GM12878 (cell line): ENCODE results near the gene SUSD6. TPM values are rescaled to one million over a fixed set of nuclear protein-coding genes. Genes with fewer than 3 reads are reported as not detected.

Experiments used
- ATAC-seq: fragments of 200-7000 bp; cut with Tn5 transposase; 3 replicates; pipeline ENCODE4 v1.9.1; 2020; ENCODE audit warnings: mild to moderate bottlenecking, moderate library complexity
- BruUV-seq: library from RNA; stranded (reverse); fragments of 400-500 nt; replicated peaks from 2 replicates; lab custom pipeline; 2021; lab: Mats Ljungman, UMichigan
- CTCF ChIA-PET: fragments of 300-600 bp; sonication (Branson Sonifier 250); formaldehyde crosslinking; extraction: SDS; loops from one replicate; lab custom pipeline; 2021; ENCODE audit warnings: inconsistent platforms; lab: Yijun Ruan, JAX
- POLR2A ChIA-PET: fragments of 350-600 bp; formaldehyde crosslinking; extraction: SDS; loops from one replicate; lab custom pipeline; 2021; ENCODE audit warnings: inconsistent platforms; lab: Charles Lee
- RAD21 ChIA-PET: fragments of 300-600 bp; sonication (Branson Sonifier 250); formaldehyde crosslinking; loops from one replicate; lab custom pipeline; 2023; ENCODE audit warnings: antibody characterized with exemption; ENCODE audit not compliant: unreplicated experiment; lab: Charles Lee
- SMC1A ChIA-PET: fragments of 300-600 bp; sonication (Branson Sonifier 250); formaldehyde crosslinking; loops from one replicate; lab custom pipeline; 2023; ENCODE audit not compliant: unreplicated experiment, uncharacterized antibody; lab: Charles Lee
- DNase-seq: peaks from one replicate; pipeline ENCODE4 v3.0.0-alpha.2; 2011; ENCODE audit warnings: low read depth, low spot score
- FAIRE-seq: peaks from 3 replicates; lab custom pipeline; 2011; peaks lifted over from hg19 to GRCh38; lab: Jason Lieb, UNC
- H2AFZ ChIP-seq: 2 replicates; pipeline ENCODE4 v1.6.0; 2011; ENCODE audit warnings: low read depth, low read length, control low read depth; ENCODE audit not compliant: control insufficient read depth
- H3K27ac ChIP-seq: 2 replicates; pipeline ENCODE4 v1.5.1; 2011; ENCODE audit warnings: control low read depth; ENCODE audit not compliant: control insufficient read depth, insufficient read depth
- H3K27me3 ChIP-seq, 2 experiments: replicated peaks in 1 of 2; 2 replicates each; pipeline versions ENCODE4 v1.6.0 to v1.6.1; 2011; ENCODE audit warnings: low read length in 1 of 2; ENCODE audit not compliant: control insufficient read depth in 2 of 2, insufficient read depth in 2 of 2
- H3K36me3 ChIP-seq, 2 experiments: 2 replicates each; pipeline ENCODE4 v1.5.1; 2011; ENCODE audit warnings: low read length in 1 of 2; ENCODE audit not compliant: control insufficient read depth in 2 of 2, insufficient read depth in 2 of 2
- H3K4me1 ChIP-seq: 2 replicates; pipeline ENCODE4 v1.6.1; 2011; ENCODE audit warnings: mild to moderate bottlenecking, low read length, moderate library complexity, mixed read lengths; ENCODE audit not compliant: control insufficient read depth, insufficient read depth
- H3K4me2 ChIP-seq: 2 replicates; pipeline ENCODE4 v1.6.0; 2011; ENCODE audit warnings: control low read depth; ENCODE audit not compliant: control insufficient read depth, insufficient read depth
- H3K4me3 ChIP-seq: fragments of 200-600 bp; sonication (generic); 2 replicates; pipeline ENCODE4 v1.5.1; 2016
- H3K79me2 ChIP-seq: 2 replicates; pipeline ENCODE4 v1.6.0; 2011; ENCODE audit warnings: low read length; ENCODE audit not compliant: control insufficient read depth, insufficient read depth
- H3K9ac ChIP-seq: 2 replicates; pipeline ENCODE4 v1.8.0; 2011; ENCODE audit warnings: low read length, control low read depth, mixed read lengths; ENCODE audit not compliant: control insufficient read depth, insufficient read depth
- H3K9me3 ChIP-seq: replicated peaks from 3 replicates; pipeline ENCODE4 v1.5.1; 2011; ENCODE audit warnings: mild to moderate bottlenecking, low read length; ENCODE audit not compliant: control insufficient read depth, insufficient read depth
- H4K20me1 ChIP-seq: 2 replicates; pipeline ENCODE4 v1.6.0; 2011; ENCODE audit not compliant: control insufficient read depth, insufficient read depth
- BACH1 ChIP-seq: fragments of 450-650 bp; IDR thresholded peaks from 2 replicates; pipeline ENCODE4 v1.6.1; 2017; ENCODE audit warnings: mild to moderate bottlenecking, borderline replicate concordance
- BMI1 ChIP-seq: fragments of 450-650 bp; IDR thresholded peaks from 2 replicates; pipeline ENCODE4 v1.6.1; 2016; ENCODE audit warnings: mild to moderate bottlenecking, moderate library complexity, borderline replicate concordance
- ETV6 ChIP-seq, 2 experiments: fragments of 450-650 bp in 1 of 2; IDR thresholded peaks in 1 of 2; conservative IDR thresholded peaks in 1 of 2; 2 replicates each; pipeline ENCODE4 v1.6.1; 2014; ENCODE audit warnings: antibody characterized with exemption in 1 of 2, borderline replicate concordance in 1 of 2, low read depth in 1 of 2, mild to moderate bottlenecking in 1 of 2, moderate library complexity in 1 of 2
- FOXK2 ChIP-seq: fragments of 450-650 bp; IDR thresholded peaks from 2 replicates; pipeline ENCODE4 v1.6.1; 2017; ENCODE audit warnings: mild to moderate bottlenecking, moderate library complexity
- KDM1A ChIP-seq: fragments of 200-600 bp; sonication (generic); IDR thresholded peaks from 2 replicates; pipeline ENCODE4 v1.6.1; 2016; ENCODE audit warnings: borderline replicate concordance
- MTA3 ChIP-seq: IDR thresholded peaks from 2 replicates; pipeline ENCODE4 v1.6.1; 2012; ENCODE audit warnings: low read length, inconsistent platforms, borderline replicate concordance
- PAX5 ChIP-seq: IDR thresholded peaks from 2 replicates; pipeline ENCODE4 v1.6.1; 2011; ENCODE audit warnings: low read depth, low read length, borderline replicate concordance
- POLR2AphosphoS2 ChIP-seq: IDR thresholded peaks from 2 replicates; pipeline ENCODE4 v1.6.1; 2011; ENCODE audit warnings: low read depth, mild to moderate bottlenecking, low read length, improper control_type of control experiment, moderate library complexity
- RELA ChIP-seq: fragments of 450-650 bp; IDR thresholded peaks from 2 replicates; pipeline ENCODE4 v1.8.0; 2014; ENCODE audit warnings: borderline replicate concordance; ENCODE audit not compliant: partially characterized antibody
- RUNX3 ChIP-seq: IDR thresholded peaks from 2 replicates; pipeline ENCODE4 v1.6.1; 2012; ENCODE audit warnings: low read length, inconsistent platforms
- SP1 ChIP-seq: IDR thresholded peaks from one replicate; pipeline ENCODE4 v1.6.1; 2011; ENCODE audit warnings: low read depth, low read length
- ZNF274 ChIP-seq: IDR thresholded peaks from one replicate; pipeline ENCODE4 v1.8.0; 2011; ENCODE audit not compliant: insufficient read length, insufficient read depth
- WGBS: methylation state at CpG from one replicate; pipeline ENCODE4 v1.1.6; 2016; ENCODE audit warnings: low lambda C conversion rate; ENCODE audit not compliant: insufficient replicate concordance, insufficient coverage; ENCODE audit errors: missing lambda C conversion rate; 5-methylcytosine and 5-hydroxymethylcytosine counted together
- in situ Hi-C: fragments of 300-500 bp; cut with MboI; formaldehyde crosslinking; loops from 9 replicates; pipeline ENCODE4 v1.14.3; 2018; ENCODE audit warnings: mixed read lengths
- intact Hi-C: fragments of 100-400 bp; cut with micrococcal nuclease; formaldehyde crosslinking; loops from one replicate; pipeline ENCODE4 v1.14.2; 2022; ENCODE audit not compliant: unreplicated experiment
- polyA plus RNA-seq, 11 experiments: library from polyadenylated mRNA; depleted of rRNA in 4 of 11; unstranded in 6 of 11; stranded (reverse) in 5 of 11; fragments of >200 nt; fragmentation: Nextera tagmentation in 4 of 11; fragmentation: Illumina TruSeq in 1 of 11; extraction: Ambion mirVana in 4 of 11; extraction: Trizol in 1 of 11; gene quantifications; 1 replicate in 1 of 11; 2 replicates in 10 of 11; pipeline versions ENCODE4 v1.2.1 to v1.2.3, GENCODE V29; 2011 to 2016; ENCODE audit warnings: inconsistent platforms in 2 of 11, missing spikeins in 2 of 11, low read depth in 1 of 11
- total RNA-seq, 4 experiments: library from RNA; depleted of rRNA in 3 of 4; stranded (reverse); fragments of >200 nt in 3 of 4; fragmentation: Illumina TruSeq in 1 of 4; extraction: Trizol in 1 of 4; gene quantifications; 2 replicates each; pipeline versions ENCODE4 v1.2.1 to v1.2.3, GENCODE V29; 2013 to 2021
- TF ChIP-seq, protein P1 (sequence below): fragments of 450-650 bp; IDR thresholded peaks from 2 replicates; pipeline ENCODE4 v1.6.1; 2016; ENCODE audit warnings: mild to moderate bottlenecking

The SUSD6 gene
- total and polyA plus RNA-seq, 10 of the 15 experiments (the other 5 are each of a cell fraction or from before 2014, with no cell fraction given): 6.6 to 39.8 (median 20.2) TPM

DNA sequence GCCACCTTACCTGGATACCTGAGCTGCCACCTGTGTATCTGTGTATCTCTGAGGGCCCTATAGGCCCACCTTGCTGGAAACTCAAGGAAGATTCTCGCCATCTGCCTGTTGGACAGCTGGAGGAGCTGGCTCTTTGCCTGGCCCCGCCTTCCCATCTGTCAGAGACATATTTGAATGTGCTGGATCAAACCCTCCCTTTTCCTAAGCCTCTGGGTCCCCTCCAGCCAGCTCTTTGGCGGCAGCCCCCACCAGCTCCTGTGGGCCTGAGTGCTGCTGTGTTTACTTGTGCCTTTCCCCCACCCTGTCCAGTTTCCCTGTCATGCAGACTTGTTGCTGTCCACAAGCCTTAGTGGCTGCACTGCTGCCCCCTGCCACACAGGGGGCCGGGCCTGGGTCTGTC lies 99.7 kb downstream of the SUSD6 start:
- SMC1A ChIA-PET: interaction anchor here (1.0 to 7.5 kb wide), 5 partner anchors 9 to 105 kb away, joined by 3 to 46 read pairs (median 4); no protein-coding TSS in a partner anchor
- 95% methylated on average over 4 of the region's 4 CpGs for WGBS

More for the DNA sequence above, 99.7 kb downstream of the SUSD6 start:
- no peak for ATAC-seq
- no peak overlapping the region for H3K4me2 ChIP-seq
- no peaks in the 10 kb centered on the region for H3K27me3 ChIP-seq
- TF ChIP-seq BACH1 (no peak), RUNX3 (no peak), ZNF274 (no peak), RELA (no peak), PAX5 (no peak), SP1 (no peak), BMI1 (no peak), MTA3 (no peak), POLR2AphosphoS2 (no peak), FOXK2 (no peak), ETV6 (conservative IDR thresholded peaks at IDR 0.05 in 1 of 2, IDR thresholded peaks at IDR 0.05 in 1 of 2; ENCODE audit: borderline replicate concordance in 1 of 2, low read depth in 1 of 2) (no peak), KDM1A (no peak)
- TF ChIP-seq, protein P1, sequence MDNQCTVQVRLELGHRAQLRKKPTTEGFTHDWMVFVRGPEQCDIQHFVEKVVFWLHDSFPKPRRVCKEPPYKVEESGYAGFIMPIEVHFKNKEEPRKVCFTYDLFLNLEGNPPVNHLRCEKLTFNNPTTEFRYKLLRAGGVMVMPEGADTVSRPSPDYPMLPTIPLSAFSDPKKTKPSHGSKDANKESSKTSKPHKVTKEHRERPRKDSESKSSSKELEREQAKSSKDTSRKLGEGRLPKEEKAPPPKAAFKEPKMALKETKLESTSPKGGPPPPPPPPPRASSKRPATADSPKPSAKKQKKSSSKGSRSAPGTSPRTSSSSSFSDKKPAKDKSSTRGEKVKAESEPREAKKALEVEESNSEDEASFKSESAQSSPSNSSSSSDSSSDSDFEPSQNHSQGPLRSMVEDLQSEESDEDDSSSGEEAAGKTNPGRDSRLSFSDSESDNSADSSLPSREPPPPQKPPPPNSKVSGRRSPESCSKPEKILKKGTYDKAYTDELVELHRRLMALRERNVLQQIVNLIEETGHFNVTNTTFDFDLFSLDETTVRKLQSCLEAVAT: no peak
- no peak overlapping the region for H2AFZ ChIP-seq
- no peak for DNase-seq
- peaks cover 8% of the 10 kb centered on the region for H3K4me1 ChIP-seq
- no peak for FAIRE-seq
- RAD21 ChIA-PET: interaction anchor here (0.6 to 2.7 kb wide), 4 partner anchors 14 to 368 kb away, joined by 3 to 14 read pairs (median 4); no protein-coding TSS in a partner anchor
- H3K4me3 ChIP-seq: no peak overlapping the region
- in situ Hi-C loops: no loop called here
- H3K27ac ChIP-seq: no peak overlapping the region
- CTCF ChIA-PET: interaction anchor here (1.1 to 1.2 kb wide), 2 partner anchors 10 to 16 kb away, joined by 3 to 4 read pairs; no protein-coding TSS in a partner anchor
- no peaks in the 10 kb centered on the region for H4K20me1 ChIP-seq
- no peaks in the 10 kb centered on the region for H3K9me3 ChIP-seq
- intact Hi-C loops: no loop called here
- no peak overlapping the region for H3K9ac ChIP-seq
- peaks cover 1% of the 10 kb centered on the region; the same call in 1 of the 2 replicates for H3K79me2 ChIP-seq
- BruUV-seq: no TSS peak
- POLR2A ChIA-PET: no interaction called here
- H3K36me3 ChIP-seq: peaks cover 33 to 56% of the 10 kb centered on the region in 2 experiments
